ENCODE data around the gene UQCRC1.

Gene UQCRC1

DNA sequence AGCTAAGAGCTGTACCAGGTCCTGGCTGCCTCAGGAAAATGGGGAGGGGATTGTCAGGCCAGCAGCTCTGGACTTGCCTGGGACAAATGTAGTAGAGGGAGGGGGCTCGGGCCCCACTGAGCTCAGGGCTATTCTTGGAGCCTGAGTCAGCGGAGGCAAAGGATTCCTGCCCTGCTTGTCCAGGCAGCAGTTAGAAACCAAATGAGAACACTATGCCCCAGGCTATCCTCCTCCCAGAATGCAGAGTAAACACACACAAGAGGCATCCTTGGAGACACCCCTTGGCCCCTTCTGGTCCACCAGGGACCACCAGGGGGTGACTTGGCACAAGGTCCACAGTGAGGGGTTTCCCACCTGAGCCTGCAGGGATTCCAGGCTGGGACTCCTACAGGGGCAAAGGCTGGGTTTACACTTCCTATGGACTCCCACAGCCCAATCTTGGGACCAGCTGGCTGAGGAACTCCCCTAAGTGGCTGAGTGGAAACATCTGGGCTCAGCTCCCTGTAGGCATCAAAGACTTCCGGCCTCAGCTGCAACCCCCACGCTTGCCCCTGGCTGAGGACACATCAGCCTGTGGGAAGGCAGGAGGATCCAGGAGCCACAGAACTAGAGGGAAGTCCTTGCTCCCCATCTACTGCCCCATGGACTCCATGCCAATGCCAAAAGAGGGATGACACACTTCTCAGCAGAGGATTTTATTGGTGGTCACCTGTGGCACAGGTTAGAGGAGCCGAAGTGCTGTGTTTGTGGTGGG, 10.9 kb downstream of the UQCRC1 start:
- DNase-seq = no peak

DNA sequence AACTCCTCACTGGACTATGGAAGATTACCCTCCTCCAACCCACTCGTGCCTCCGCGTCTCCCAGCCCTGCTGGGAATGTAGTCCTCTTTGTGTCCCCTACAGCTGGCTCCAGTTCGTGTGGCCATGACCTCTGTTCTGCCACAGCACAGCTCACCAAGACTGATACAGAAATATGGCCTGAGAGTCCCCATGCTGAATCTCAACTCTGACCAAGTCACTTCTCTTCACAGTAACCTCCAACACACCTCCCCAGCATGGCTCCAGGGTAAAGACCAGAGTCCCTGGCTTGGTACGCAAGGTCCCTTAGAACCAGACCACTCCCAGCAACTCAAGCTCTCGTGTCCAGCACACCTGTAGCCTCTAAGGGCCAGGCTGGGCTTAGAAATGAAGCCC, 12.0 kb downstream of the UQCRC1 start:
- DNase-seq = no peak

DNA sequence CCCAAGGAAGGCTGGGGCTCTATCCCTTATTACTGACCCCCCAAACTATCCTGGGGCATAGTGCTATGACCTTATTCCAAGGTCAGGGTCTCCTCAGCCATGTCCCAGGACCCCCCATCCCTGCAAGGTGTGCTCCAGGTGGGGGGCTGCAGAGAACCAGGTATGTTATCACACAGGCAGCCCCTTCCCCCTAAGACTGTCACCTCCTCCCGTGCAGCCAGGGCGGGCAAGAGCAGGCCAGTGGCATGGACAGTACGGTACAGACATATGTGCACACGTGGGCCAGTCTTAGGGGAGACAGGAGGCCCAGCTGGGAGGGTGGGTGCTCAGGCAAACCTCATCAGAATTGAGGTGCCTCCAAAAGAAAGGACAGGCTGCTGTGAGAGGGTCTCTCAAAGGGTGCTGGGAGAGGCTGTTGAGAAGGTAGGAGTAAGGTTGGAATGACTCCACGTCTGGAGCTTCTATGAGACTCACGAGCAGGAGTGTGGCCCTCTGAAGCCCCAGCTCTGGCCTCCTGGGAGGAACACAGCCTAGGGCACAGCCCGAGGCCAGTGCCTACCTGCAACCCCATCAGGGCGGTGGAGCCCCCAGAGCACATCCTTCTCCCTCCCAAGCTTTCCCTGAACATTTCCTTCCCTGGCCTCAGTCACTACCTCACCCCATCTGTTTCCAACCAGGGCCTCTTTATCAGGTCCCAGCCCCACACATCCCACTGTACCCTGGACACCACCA, 12.6 kb downstream of the UQCRC1 start:
- no peak for DNase-seq

DNA sequence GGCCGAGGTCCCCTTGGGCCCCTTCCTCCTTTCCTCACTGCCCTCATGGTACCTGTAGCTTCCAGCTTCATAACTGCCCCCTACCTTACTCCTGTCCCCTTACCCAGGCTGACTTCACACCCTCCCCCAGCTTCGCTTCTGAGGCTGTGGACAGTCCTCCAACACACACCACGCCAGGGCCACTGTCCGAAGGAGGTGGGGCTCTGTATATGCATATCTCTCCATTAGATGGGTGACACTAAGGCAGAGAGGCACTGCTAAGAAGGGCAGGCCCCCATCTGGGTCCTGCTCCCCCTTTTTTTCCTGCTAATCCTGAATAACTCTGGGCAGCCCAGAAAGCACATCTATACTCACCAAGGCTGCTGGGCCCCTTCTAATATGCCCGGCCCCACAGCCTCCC, 13.3 kb downstream of the UQCRC1 start:
- DNase-seq = no peak

DNA sequence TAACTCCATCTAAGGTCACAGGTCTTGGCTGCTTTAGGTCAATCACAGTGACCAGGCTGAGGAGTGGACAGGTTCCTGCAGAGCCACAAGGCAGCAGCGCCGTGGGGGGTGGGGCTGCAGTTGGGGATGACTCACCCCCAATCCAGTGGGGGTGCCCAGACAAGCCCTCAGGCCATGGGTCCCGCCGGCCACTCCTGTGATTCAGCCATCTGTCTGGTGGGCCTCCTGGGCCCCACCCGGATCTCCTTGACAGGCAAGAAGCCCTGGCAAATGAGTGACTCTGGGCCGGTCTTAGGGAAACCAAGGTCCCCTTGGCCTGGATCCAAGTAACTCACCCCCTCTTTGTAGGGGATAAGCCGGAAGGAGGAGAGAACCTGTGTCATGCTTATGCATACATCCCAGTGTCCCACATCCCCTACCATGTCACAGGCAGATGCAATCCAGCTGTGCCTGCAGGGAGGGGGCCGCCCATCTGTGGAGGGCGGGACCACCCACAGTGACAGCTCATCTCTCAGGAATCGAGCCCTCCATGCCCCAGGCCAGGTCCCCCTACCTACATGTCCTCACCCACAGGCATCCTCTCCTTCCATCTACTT, 13.8 kb downstream of the UQCRC1 start:
- DNase-seq = no peak

DNA sequence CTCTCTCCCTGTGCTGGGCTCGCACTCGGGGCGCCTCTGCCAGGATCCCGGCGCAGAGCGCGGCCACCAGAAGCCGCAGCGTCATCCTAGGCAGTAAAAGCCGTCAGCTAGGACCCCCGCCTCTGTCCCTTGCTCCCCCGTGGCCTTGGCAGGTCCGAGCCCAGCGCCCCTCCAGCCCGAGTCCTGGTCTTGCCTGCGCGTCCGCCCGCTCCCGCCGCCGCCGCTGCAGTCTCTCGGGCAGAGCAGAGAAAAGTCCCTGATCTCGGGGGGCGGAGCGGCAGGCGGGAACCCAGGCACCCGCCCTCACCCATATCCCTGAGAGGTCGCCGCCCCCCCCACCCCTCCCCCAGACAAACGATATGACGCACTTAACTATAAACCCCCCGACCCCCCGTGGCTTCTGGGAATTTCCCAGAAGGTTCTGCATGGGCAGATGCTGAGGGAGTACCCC, 14.3 kb downstream of the UQCRC1 start, which contains the start of gene COL7A1:
COL7A1 (minus strand) TSS at position 255 of the 451 bp plus-strand sequence; CDS start at position 85, 170 bp downstream.
- no peak for DNase-seq

DNA sequence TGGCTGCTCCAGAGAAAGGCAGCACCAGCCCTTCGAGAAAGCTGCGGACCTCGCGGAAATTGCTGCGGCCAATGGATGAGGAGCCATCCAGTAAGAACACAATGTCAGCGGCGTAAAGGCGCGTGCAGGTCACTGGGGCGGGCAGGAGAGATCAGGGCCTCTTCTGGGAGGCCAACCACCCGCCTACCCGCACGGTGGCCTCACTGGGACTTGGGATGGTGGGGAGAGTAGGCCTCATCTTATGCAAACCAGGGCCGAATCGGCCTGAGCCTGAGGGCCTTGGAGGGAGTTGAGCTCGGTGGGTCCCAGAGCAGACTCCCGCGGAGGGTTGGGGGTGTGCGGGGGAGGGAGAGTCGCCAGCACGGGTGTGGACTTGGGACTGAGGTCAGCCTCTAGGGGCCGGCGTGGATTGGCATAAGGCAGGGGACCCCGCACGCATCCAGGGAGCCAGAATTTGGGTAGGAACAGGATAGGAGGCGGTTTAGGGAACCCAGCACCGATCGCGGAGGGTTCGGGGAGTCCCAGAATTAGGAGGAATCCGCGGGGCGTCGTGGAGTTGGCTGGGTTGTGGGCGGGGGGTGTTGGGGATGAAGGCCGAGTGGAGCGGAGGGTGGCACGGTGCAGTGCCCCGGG, 14.9 kb downstream of the UQCRC1 start:
- DNase-seq = no peak

DNA sequence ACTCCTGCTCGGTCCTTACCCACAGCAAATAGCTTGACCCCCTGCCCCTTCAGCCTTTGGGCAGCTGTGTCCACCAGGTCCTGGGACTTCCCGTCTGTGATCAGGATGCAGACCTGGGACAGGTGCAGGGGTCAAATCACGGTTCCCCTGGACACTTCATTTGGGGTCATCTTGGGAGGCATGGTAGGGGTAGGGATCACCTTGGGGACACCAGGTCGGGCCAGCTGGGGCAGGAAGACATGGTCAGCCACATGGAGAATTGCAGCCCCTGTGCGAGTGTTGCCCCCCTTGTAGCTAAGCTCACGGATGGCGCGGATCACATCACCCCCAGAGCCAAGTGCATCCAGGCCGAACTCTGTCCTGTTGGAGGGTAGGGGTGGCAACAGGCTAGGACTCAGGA, 16.1 kb downstream of the UQCRC1 start:
- DNase-seq = no peak

DNA sequence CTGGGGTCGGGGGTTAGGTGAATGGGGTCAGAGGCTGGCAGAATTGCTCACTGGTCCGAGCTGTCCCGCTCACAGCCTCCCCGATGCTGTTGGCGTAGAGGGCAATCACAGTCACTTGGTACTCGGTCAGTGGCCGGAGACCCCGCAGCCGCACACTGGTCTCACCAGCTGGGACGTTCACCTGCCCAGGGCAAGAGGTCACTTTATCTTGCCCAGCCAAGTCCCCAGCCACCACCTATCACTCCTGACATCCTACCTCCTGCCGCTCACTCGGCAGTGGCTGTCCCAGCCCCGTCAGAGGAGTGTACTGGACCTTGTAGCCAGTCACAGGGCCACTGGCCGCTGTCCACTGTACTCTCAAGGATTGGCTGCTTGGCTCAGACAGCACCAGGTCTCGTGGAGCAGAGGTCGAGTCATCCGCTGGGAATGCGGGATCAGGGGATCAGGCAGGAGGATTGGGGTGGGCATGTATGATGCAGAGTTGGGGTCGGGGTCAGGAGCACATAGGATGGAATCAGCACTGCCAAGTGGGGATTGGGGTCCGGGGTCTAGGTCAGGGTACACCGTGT, 16.8 kb downstream of the UQCRC1 start:
- DNase-seq = no peak

DNA sequence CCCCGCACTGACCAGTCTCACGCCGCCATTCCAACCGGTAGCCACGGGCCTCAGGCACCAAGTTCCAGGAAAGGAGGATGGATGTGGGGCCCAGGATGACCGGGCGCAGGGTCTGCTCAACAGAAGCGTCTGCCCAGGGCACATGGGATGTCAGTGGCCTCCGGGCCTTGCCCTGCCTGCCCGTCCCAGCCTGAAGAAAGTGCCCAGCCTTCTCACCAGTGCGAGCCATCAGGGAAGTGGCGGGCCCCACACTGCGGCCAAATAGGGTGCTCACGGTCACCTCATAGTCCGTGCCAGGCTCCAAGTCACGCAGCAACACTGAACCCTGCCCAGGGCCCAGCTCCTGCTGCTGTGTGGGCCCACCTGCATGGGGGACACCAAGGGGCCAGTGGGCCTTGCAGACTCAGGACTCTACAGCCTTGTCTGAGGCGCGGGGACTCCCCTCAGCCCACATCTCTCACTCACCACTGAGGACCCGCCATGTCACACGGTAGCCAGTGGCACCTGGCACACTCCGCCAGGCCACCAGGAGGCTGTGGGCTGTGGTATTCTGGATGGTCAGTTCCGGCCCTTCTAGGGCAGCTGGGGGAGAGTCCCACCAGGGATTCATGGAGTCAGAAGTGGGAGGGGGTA, 17.4 kb downstream of the UQCRC1 start:
- DNase-seq = no peak

DNA sequence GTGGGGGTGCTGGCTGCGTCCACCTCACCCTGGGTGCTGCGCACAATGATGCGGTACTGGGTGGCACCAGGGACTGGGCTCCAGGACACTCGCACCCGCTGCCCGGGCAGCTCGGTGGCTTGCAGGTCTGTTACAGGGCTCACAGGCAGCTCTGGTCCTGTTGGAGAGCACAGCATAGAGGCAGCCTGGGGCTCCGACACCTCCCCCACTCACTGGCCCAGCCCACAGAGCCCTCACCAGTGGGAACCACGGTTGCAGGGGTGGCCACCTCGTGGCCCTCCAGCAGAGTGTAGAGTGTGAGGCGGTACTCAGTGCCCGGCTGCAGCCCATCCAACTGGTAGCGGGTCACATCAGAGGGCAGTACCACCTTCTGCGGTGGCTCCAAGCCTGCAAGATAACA, 18.0 kb downstream of the UQCRC1 start:
- no peak for DNase-seq

DNA sequence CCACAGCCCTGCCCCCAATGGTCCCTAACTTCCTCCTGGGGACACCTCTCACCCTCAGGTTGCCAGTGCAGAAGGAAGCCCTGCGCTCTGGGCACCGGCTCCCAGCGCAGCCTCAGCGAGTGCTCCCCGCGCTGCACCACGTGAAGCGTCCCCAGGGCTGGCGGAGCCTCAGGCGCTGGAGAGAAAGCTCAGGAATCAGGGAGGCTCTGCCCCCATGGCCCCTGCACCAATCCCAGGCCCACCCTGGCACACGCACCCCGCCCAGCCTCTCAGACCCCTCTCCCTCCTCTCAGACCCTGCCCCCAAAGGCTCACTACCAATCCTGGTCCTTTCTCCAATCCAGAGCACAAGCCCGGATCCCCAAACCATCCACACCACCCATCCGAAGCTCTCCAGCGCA, 21.2 kb downstream of the UQCRC1 start:
- DNase-seq = no peak

DNA sequence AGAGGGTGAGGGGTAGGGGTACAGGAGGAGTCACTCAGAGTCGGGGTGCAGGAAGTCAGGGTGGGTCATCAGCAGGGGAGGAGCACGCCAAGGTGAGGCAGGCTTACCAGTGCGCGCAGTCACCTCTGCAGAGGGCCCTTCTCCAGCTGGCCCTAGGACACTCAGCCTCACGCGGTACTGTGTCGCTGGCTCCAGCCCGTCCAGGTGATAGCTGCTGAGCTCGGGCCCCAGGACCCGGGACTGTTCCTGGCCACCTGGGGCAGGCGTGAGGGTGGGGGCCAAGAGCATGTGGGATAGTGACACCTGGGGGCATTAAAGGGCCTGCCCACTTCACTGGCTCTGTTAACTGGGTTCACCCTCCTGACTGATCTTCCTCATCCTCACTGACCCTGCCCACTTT, 21.8 kb downstream of the UQCRC1 start:
- DNase-seq = no peak

DNA sequence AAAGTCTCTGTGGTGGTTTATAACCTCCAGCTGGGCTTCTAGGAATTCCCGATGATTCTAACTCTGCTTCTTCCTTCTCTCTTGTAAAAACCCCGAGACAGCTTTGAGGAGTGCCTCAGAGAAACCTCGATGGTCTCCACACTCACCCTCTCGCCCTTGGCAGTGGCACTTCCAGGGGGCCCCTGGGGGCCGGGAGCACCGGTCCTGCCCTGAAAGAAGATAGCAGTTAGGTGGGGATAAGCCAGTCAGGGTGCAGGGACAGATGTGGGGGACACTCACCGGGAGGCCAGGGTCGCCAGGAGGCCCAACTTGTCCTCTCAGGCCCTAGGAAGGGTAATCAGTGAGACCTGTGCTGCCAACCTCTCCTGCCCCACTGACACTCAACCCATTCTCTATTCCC, 24.0 kb downstream of the UQCRC1 start:
- no peak for DNase-seq

DNA sequence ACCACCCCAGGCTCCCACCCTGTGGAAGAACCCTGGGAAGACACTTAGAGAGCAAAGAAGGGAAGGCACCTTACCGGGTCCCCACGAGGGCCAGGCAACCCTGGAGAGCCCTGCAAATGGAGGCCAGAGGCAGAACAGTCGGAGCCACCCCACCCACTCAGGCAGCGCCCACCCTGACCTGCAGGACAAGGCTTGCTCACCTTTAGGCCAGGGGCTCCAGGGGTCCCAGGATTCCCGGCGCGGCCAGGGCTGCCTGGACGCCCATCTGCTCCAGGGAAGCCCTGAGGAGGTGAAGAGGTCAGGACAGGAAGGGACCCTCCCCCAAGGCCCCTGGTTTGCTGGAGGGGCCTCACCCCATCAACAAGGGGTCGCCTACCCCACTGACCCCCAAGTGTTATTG, 24.6 kb downstream of the UQCRC1 start:
- DNase-seq = no peak

DNA sequence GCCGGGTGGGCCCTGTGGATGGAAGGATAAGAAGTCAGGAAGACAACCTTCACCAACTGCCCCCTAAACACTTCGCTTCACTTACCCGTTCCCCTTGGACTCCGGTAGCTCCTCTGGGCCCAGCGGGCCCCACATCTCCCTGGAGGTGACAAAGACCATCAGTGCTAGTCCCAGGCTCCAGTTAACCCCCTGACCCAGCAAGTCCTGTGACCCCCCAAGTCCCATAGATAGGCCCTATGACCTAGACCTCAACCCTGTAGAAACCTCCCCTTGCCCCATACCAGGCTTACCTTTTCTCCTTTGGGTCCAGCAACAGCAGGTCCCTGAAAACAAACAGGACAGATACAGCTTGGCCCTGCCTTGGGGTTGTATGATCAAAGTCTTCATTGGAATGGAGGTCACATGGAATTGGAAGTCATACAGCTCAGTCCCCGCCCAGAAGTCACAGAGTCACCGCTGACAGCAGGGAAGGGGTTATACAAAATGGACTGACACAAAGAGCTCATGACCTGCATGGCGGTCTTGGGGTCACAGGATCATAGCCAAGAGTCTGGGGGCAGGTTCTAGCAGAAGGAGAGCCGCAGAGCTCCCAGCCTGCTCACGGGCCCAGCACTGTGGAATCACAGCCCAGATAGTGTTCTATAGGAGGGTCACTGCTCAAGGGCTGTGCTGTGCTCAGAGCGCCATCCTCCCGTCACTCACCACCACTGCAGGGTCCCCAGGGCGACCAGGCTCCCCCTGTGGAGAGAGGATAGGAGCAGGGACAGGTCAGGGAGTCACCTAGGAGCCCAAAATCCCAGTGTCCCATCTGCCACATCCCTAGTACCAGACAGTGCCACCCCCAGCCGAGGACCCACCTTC, 27.6 kb downstream of the UQCRC1 start:
- DNase-seq = no peak

DNA sequence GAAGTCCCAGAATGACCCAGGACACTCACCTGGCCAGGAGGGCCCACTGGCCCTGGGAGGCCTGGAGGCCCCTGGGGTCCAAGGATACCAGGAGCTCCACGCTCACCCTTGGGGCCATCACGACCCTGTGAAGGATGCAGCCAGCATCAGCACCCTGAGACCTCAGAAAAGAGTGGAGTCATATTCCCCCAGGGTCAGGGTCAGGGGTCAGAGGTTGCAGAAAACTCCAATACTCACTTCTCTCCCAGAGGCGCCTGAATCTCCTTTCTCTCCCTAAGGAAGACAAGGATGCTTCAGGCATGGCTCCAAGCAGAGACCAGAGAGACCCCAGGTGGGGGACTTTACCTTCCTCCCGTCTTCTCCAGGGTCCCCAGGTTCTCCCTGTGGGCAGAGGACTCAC, 32.8 kb downstream of the UQCRC1 start:
- no peak for DNase-seq

DNA sequence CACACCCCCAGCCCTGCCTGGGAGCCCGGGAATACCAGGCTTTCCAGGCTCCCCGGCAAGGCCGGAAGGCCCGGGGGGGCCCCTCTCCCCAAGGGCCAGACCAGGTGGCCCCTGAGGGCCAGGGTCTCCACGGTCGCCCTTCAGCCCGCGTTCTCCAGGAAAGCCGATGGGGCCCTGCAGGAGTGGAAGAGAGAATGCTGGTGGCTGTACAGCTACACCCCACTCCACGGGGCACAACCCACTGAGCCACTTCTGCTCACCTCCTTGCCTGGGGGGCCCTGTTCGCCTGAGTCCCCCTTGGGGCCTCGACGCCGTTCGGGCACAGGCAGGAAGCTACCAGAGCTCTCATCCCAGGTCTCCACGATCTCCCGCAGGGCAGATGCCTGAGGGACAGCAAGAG, 34.1 kb downstream of the UQCRC1 start:
- DNase-seq = no peak

DNA sequence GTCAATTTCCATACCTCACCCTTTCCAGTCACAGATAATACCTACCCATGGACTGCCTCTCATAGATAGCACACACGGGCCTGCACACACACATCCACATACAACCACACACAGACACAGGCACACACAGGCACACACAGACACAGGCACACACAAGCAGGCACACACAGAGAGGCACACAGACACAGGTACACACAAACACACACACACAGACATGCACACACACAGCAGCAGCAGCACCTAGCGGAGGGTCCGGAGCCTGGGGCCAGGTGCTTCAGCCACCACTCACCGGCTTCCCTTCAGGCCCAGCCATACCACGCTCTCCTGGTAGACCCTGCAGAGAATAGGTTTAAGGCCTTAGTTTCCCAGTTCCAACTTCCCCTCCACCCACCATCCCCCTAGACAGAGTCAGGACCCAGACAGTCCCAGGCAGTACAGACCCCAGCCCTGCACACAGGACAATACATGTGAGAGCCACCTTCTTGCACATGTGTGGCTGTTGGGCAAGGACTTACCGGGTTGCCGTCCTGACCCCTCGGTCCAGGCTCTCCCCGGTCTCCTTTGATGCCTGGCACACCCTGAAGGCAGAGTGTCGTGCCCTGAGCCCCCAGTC, 35.4 kb downstream of the UQCRC1 start:
- no peak for DNase-seq

DNA sequence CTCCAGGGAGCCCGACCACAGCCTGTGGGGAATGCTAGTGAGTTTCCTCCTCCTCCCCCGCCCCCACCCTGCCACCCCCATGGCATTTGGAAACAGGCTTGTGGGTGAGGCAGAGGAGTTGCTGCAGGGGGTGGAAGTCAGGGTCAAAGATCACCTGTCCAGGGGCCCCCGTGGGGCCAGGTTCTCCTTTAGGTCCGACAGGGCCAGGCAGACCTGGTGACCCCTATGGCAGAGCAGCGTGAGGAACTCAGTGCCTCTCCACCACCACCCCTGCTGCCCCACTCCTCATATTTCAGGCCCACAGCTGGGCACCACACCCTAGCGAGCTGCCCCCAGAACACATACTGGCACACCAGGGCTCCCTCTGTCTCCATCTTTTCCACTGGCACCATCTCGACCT, 36.9 kb downstream of the UQCRC1 start:
- no peak for DNase-seq

DNA sequence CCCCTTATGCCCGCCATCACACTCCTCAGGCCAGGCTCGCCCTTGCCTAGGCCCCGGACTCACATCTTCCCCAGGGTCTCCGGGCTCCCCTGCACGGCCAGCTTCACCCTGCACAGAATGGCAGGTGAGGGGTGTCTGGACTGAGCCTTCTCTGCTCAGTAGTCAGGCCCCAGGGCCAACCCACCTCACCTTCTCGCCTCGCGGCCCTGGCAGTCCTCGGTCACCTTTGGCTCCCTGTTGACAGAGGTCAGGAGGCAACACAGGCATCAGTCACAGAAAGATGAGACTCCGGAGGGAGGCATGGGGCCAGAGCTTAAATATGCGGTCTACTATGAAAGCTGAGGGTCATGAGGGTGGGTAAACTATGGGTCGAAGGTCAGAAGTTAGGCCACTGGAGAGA, 37.5 kb downstream of the UQCRC1 start:
- DNase-seq = no peak
